ENCODE data around the gene RAB1B.

- TF ChIP-seq POLR2A (IDR thresholded peaks at IDR 0.05) (peak in 1 of 2 donors; percentile 50), CTCF (IDR thresholded peaks at IDR 0.05) (no peak), EP300 (IDR thresholded peaks at IDR 0.05) (no peak)
These were observed at the start of gene RAB1B for GRCh38 chr11:66268244-66268951.
